GM10266 (cell line): ENCODE results near the gene RNASE1.
"Not testable (repeated sequence)": the region's sequence is repeated elsewhere in the genome, so short reads cannot be mapped to it uniquely, and the experiment has no call there.

Source experiments
- DNase-seq: peaks from one replicate; pipeline ENCODE4 v3.0.0; 2012; ENCODE audit errors: extremely low spot score
- CTCF ChIP-seq: IDR thresholded peaks from 2 replicates; pipeline ENCODE4 v1.5.1; 2012; ENCODE audit warnings: mild to moderate bottlenecking, low read depth; ENCODE audit not compliant: control insufficient read depth, insufficient read depth; ENCODE audit errors: missing control alignments

The RNASE1 gene

GRCh38 chr14:20836668-20837338 is 34.2 kb upstream of the RNASE1 start:
- TF ChIP-seq CTCF, result no peak
- DNase-seq, result no peak

- no peak for TF ChIP-seq CTCF
- DNase-seq, result no peak
Observed at GRCh38 chr14:20834899-20835298, 32.3 kb upstream of the RNASE1 start.

GRCh38 chr14:20830831-20831230 is 28.2 kb upstream of the RNASE1 start:
- DNase-seq, result no peak
- no peak for TF ChIP-seq CTCF

- not testable (repeated sequence) for DNase-seq
Observed at GRCh38 chr14:20828024-20828694, 25.5 kb upstream of the RNASE1 start.

GRCh38 chr14:20827326-20827725 is 24.7 kb upstream of the RNASE1 start:
- no peak for DNase-seq
- TF ChIP-seq CTCF, result no peak

- DNase-seq, result not testable (repeated sequence)
Observed at GRCh38 chr14:20826666-20827065, 24.0 kb upstream of the RNASE1 start.

GRCh38 chr14:20823859-20824258 is 21.2 kb upstream of the RNASE1 start:
- DNase-seq, result no peak
- TF ChIP-seq CTCF, result no peak

- DNase-seq, result not testable (repeated sequence)
Observed at GRCh38 chr14:20821521-20822108, 19.0 kb upstream of the RNASE1 start.
